Suppressor macrophage treated with lipopolysaccharide for 4 hours (primary cell): ENCODE results near the gene IL15.
"Not testable (repeated sequence)": the region's sequence is repeated elsewhere in the genome, so short reads cannot be mapped to it uniquely, and the experiment has no call there.

Experiments
- DNase-seq: peaks from one replicate; pipeline ENCODE4 v3.0.0-alpha.2; 2020

IL15 gene

DNA sequence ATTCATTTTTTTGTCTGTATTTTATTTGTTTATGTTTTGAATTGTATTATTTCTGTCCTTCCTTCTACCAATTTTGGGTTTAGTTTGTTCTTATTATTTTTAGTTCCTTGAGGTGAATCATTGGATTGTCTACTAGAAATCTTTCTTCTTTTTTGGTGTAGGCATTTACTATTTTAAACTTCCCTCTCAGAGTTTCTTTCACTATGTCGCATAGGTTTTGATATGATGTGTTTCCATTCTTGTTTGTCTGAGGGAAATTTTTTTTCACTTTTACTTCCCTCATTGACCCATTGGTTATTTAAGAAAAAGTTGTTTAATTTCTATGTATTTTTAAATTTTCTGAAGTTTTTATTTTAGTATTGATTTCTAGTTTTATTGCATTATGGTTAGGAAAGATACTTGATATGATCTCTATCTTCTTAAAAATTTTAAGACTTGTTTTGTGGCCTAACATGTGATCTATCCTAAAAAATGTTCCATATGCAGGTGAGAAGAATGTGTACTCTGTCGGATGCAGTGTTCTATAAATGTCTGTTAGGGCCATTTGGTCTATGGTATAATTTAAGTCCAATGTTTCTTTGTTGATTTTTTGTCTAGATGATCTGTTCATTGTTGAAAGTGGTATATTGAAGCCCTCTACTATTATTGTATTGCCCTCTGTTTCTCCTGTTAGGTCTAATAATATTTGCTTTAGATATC, 68.8 kb downstream of the IL15 start:
- DNase-seq, result peak; percentile 77

- peak; percentile 58 for DNase-seq
These were observed 69.5 kb downstream of the IL15 start for GRCh38 chr4:141705747-141706377.

DNA sequence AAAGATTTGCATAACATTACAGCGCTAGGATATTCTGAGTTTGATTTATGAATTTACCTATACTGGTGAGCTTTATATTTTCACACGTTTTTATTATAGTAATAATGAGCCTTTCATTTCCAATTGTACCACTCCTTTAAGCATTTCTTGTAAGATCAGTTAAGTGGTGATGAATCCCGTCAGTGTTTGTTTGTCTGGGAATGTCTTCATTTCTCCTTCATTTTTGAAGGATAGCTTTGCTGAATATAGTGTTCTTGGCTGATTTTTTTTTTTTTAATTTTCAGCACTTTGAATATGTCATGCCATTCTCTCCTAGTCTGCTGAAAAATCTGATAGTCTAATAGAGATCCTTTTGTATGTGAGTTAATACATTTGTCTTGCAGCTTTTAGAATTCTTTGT, 70.1 kb downstream of the IL15 start:
- no peak for DNase-seq

DNA sequence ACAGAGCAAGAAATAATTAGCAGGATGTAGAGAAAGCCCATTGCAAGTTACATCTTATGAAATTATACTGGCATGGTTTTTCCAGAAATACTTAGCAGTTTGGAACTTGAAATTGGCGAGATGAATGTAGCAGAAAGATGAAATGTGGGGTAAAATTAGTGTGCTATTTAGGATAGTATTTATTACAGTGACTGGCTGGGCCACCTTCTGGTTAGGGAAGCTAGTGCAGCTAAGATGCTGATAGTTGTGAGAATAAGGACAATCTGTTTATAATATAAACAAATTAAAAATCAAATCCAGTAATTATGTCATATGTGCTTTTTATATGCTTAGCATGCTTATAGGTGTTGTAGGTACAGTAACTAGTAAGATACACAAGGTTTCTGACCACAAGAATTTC, 74.8 kb downstream of the IL15 start:
- peak; percentile 42 for DNase-seq

GRCh38 chr4:141713185-141713584, 76.8 kb downstream of the IL15 start:
- DNase-seq, result no peak

- no peak for DNase-seq
These were observed 77.5 kb downstream of the IL15 start for GRCh38 chr4:141713771-141714445.

GRCh38 chr4:141719585-141719984, 83.2 kb downstream of the IL15 start:
- DNase-seq, result no peak

DNA sequence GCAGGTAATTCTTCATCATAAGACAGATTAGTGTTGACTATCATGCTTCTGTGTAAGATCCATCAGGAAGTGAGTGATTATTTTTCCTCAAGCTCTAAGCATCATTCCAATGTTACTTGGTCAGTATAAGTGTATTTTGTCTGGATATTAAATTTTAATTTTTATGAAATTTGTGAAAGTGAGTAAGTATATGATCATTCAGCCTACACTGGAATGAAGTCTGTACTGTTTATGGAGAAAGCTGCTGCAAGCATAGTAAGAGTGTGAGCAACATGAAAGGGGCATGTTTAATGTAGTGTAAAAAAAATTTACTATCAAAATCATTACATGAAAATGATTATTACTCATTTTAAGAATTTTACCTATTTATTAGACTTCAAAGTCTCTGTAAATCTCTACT, 84.8 kb downstream of the IL15 start:
- DNase-seq, result no peak

GRCh38 chr4:141724646-141725045, 88.3 kb downstream of the IL15 start:
- no peak for DNase-seq

DNA sequence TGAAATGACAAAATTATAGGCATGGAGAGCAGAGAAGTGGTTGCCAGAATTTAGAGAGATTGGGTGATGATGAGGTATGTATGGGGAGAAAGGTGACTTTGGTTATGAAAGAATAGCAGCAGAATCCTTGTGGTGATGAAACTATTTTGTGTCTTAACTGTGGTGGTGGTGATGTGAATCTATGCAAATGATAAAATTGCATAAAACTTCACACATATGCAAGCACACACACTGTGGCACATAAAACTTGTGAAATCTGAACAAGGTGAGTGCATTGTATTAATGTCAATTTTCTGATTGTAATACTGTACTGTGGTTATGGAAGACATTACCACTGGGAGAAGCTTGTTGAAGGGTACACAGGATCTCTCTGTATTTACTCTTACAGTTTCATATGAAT, 91.0 kb downstream of the IL15 start:
- DNase-seq, result no peak

DNA sequence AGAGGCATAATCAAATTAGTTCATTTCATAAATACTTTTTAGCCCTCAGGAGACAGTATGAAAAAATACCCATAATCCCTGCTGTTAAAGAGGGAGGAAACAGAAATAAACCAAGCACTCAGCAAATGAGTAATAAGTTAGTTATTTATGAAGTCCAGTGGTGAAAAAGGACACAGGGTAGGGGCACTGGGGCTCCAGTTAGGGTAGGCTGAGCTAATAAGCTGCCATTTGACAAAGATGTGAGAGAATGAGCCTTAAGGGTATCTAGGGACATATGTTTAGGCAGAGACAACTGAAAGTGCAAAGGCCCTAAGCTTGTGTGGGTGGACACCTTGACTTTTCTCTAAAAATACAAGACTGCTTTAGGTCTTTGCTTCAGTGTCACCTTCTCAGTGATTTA, 94.4 kb downstream of the IL15 start:
- DNase-seq, result no peak

DNA sequence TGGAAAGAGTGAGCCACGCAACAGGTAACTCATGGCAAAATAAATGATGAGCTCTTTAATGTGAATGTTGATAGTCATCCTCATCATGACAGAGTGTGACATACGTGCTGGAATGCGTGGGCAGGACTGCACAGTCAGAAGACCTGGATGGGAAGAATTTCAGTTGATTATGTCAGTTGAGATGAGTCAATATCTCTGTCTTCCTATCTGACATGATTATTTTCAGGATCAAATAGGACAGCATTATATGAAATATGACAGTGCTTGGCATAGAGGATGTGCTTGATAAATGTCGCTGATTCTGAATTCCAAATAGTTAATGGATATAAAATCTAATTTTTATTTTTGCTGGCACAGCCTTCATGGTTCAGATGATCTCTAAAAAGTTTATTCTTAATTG, 95.1 kb downstream of the IL15 start:
- peak; percentile 13 for DNase-seq

DNA sequence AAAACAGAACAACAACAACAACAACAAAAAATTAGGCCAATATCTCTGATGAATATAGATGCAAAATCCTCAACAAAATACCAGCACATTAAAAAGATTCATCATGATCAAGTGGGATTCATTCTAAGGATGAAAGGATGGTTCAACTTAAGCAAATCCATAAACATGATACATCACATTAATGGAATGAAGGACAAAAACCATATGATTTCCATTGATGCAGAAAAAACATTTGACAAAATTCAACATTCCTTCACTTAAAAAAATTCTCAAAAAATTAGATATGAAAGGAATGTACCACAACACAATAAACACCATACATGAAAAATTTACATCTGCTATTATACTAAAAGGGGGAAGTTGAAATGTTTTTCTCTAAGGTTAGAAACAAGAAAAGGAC, 103.3 kb downstream of the IL15 start:
- DNase-seq, result no peak

DNA sequence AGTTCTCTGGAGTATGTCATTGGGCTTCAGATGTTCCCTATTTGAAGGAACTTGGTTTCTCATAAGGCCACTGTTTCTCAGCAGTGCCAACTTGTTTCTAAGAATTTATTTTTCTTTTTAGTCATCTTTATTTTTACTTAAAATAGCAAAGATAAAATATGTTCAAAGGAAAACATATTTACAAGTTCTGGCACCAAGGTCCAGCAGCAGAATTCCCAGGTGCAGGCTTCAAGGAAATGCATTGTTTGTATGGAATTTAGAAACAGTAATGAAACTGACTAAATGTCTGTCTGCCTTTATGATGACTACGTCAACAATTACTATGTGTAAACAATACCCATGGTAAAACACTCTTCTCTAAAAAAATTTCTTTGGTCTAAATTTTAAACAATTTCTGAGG, 109.6 kb downstream of the IL15 start:
- DNase-seq, result no peak

- not testable (repeated sequence) for DNase-seq
These were observed 115.4 kb downstream of the IL15 start for GRCh38 chr4:141751806-141752205.

- no peak for DNase-seq
These were observed 120.9 kb downstream of the IL15 start for GRCh38 chr4:141757287-141757686.

DNA sequence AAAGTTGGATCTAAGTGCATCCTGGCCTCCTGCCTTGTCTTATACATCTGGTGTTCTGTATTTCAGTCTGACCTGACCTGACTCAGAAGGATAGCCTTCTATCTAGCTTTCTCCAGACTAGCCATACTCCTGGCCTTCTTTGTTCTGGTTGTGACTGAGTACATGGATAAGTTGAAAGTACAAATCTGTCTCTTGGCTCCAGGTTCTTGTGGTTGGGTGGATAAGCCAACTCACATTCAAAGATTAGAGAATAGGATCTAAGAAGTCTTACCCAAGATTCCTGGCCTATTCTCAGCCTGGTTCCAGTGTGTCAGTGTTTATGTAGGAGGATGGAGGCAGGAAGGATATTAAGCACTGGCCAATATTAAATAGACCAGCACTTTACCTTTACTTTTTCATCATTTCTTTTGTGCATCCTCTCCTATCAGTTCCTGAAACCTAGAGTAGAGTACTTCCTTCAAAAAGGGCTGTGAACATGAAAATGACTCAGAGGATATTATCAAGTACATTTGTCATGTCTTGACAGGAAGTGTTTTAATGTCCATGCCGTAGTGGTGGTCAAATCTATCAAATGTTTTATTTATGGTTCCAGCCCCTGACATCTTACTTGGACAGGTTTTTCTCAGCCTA, 123.5 kb downstream of the IL15 start:
- peak; percentile 7 for DNase-seq

DNA sequence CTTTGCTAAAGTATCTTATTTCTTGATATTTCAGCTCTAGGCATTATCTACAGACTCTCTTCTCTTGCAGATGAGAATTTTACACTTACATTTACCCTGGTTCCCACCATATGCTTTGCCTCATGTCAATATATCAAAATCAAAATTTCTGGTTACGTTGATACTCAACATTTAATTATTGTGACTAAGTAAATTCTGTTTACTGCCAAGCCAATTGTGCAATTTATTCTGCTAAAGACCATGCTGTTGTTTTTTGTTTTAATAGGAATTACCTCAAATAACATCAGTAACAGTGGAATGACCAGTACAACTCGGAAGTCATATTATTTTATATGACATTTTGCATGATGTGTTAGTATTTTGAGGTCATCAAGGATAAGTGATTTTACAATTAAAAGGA, 125.5 kb downstream of the IL15 start:
- no peak for DNase-seq

DNA sequence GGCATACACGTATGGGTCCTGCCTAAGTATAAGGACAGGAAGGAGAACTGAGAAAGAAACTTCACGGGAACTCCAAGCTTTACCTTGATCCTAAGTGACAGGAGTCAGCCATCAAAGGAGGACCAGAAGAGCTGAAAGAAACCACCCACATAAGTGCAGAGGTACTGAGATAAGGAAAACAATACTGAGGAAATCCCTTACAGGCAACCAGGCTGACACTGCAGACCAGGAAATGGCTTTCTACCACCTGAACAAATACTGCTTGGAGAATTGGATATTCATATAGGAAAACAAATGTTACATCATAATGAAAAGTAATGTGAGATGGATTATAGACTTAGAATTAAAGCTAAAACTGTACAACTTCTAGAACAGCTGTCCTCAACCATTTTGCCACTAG, 127.0 kb downstream of the IL15 start:
- no peak for DNase-seq

- no peak for DNase-seq
These were observed 132.6 kb downstream of the IL15 start for GRCh38 chr4:141768954-141769353.

- DNase-seq, result no peak
These were observed 135.8 kb downstream of the IL15 start for GRCh38 chr4:141771889-141772830.

GRCh38 chr4:141772838-141773237, 136.5 kb downstream of the IL15 start:
- no peak for DNase-seq

- no peak for DNase-seq
These were observed 145.8 kb downstream of the IL15 start for GRCh38 chr4:141782205-141782604.
